Neural progenitor cell (in vitro differentiated cells): ENCODE data around the gene SMG1. TPM values are rescaled to one million over a fixed set of nuclear protein-coding genes. Genes with fewer than 3 reads are reported as not detected.

ENCODE experiments used
- DNase-seq: peaks from one replicate; pipeline ENCODE4 v3.0.0-alpha.2; 2016; ENCODE audit warnings: low spot score
- H2AFZ ChIP-seq: fragments of 200-600 bp; sonication (generic); replicated peaks from 2 replicates; pipeline ENCODE4 v1.6.1; 2016; ENCODE audit warnings: antibody characterized with exemption
- H3F3A ChIP-seq: fragments of 200-600 bp; sonication (generic); 2 replicates; pipeline ENCODE4 v1.6.1; 2016; ENCODE audit warnings: antibody characterized with exemption, low read depth
- H3K27ac ChIP-seq: fragments of 200-600 bp; sonication (generic); 2 replicates; pipeline ENCODE4 v1.5.1; 2016; ENCODE audit warnings: mild to moderate bottlenecking
- H3K27me3 ChIP-seq: fragments of 200-600 bp; sonication (generic); 2 replicates; pipeline ENCODE4 v1.6.1; 2016; ENCODE audit warnings: mild to moderate bottlenecking, moderate library complexity
- H3K36me3 ChIP-seq: fragments of 200-600 bp; sonication (generic); 2 replicates; pipeline ENCODE4 v1.5.1; 2016
- H3K4me1 ChIP-seq: fragments of 200-600 bp; sonication (generic); 2 replicates; pipeline ENCODE4 v1.6.1; 2016; ENCODE audit warnings: mixed run types
- H3K4me2 ChIP-seq: fragments of 200-600 bp; sonication (generic); 2 replicates; pipeline ENCODE4 v1.6.1; 2016
- H3K4me3 ChIP-seq: fragments of 200-600 bp; sonication (generic); 2 replicates; pipeline ENCODE4 v1.5.1; 2016
- H3K79me2 ChIP-seq: fragments of 200-600 bp; sonication (generic); 2 replicates; pipeline ENCODE4 v1.6.1; 2016; ENCODE audit warnings: low read depth
- H3K9ac ChIP-seq: fragments of 200-600 bp; sonication (generic); 2 replicates; pipeline ENCODE4 v1.6.1; 2016
- H3K9me3 ChIP-seq: fragments of 200-600 bp; sonication (generic); 2 replicates; pipeline ENCODE4 v1.5.1; 2016; ENCODE audit warnings: low read depth
- H4K20me1 ChIP-seq: fragments of 200-600 bp; sonication (generic); 2 replicates; pipeline ENCODE4 v1.6.1; 2016; ENCODE audit warnings: low read depth
- H3K27ac Mint-ChIP-seq: 3 replicates; pipeline ENCODE4 v1.8.0; 2021; ENCODE audit warnings: mixed read lengths
- H3K27me3 Mint-ChIP-seq: 2 replicates; pipeline ENCODE4 v1.8.0; 2022; ENCODE audit warnings: low read depth, mild to moderate bottlenecking, inconsistent platforms, moderate library complexity, mixed read lengths; ENCODE audit not compliant: insufficient read depth
- H3K36me3 Mint-ChIP-seq: 3 replicates; pipeline ENCODE4 v1.8.0; 2021; ENCODE audit warnings: mixed read lengths
- H3K4me1 Mint-ChIP-seq: 3 replicates; pipeline ENCODE4 v1.8.0; 2021; ENCODE audit warnings: mixed read lengths
- H3K4me3 Mint-ChIP-seq: 3 replicates; pipeline ENCODE4 v1.8.0; 2021; ENCODE audit warnings: mild to moderate bottlenecking, moderate library complexity, mixed read lengths
- H3K9me3 Mint-ChIP-seq: 3 replicates; pipeline ENCODE4 v1.8.0; 2020; ENCODE audit warnings: mixed read lengths
- CTCF ChIP-seq: fragments of 200-600 bp; sonication (generic); IDR thresholded peaks from 2 replicates; pipeline ENCODE4 v1.5.1; 2017; ENCODE audit warnings: antibody characterized with exemption, mild to moderate bottlenecking
- EZH2 ChIP-seq: fragments of 200-600 bp; sonication (generic); IDR thresholded peaks from 2 replicates; pipeline ENCODE4 v1.6.1; 2017; ENCODE audit warnings: antibody characterized with exemption, mild to moderate bottlenecking, moderate library complexity
- EZH2phosphoT487 ChIP-seq: fragments of 200-600 bp; sonication (generic); IDR thresholded peaks from 2 replicates; pipeline ENCODE4 v1.6.1; 2017; ENCODE audit warnings: antibody characterized with exemption
- total RNA-seq: library from RNA; depleted of rRNA; stranded (reverse); fragments of >200 nt; gene quantifications from 2 replicates; pipeline ENCODE4 v1.2.3, GENCODE V29; 2015; ENCODE audit warnings: low replicate concordance

The SMG1 gene
- total RNA-seq, 1 donor from 2014 or later: 69.7 TPM

- TF ChIP-seq CTCF (no peak), EZH2 (no peak), EZH2phosphoT487 (no peak)
- no peaks in the 10 kb centered on the region for H3K9me3 Mint-ChIP-seq
- peaks cover 24% of the 10 kb centered on the region for H3K36me3 Mint-ChIP-seq
- H3K4me1 Mint-ChIP-seq: no peaks in the 10 kb centered on the region
- H3K27ac Mint-ChIP-seq: no peak overlapping the region
- peaks cover 7% of the 10 kb centered on the region for H3F3A ChIP-seq
- H2AFZ ChIP-seq: no peak overlapping the region
- H3K9ac ChIP-seq: no peak overlapping the region
- no peaks in the 10 kb centered on the region for H3K4me1 ChIP-seq
- no peak overlapping the region for H3K4me2 ChIP-seq
- H3K79me2 ChIP-seq: no peaks in the 10 kb centered on the region
- no peak overlapping the region for H3K4me3 Mint-ChIP-seq
- no peak overlapping the region for H3K27ac ChIP-seq
- no peak overlapping the region for H3K4me3 ChIP-seq
- DNase-seq: no peak
- H4K20me1 ChIP-seq: peaks cover 6% of the 10 kb centered on the region
- H3K27me3 ChIP-seq: no peaks in the 10 kb centered on the region
- no peaks in the 10 kb centered on the region for H3K9me3 ChIP-seq
- H3K27me3 Mint-ChIP-seq: no peaks in the 10 kb centered on the region
- peaks cover 22% of the 10 kb centered on the region for H3K36me3 ChIP-seq
Observed at GRCh38 chr16:18852647-18853046, 73.6 kb downstream of the SMG1 start.

- peaks cover 9% of the 10 kb centered on the region for H3K79me2 ChIP-seq
- Mint-ChIP-seq H3K36me3 (peaks cover 40% of the 10 kb centered on the region), H3K27ac (no peak overlapping the region)
Observed at GRCh38 chr16:18846416-18846815, 79.8 kb downstream of the SMG1 start.

GRCh38 chr16:18842565-18842964 lies 83.6 kb downstream of the SMG1 start:
- no peak overlapping the region for H3K4me2 ChIP-seq
- H3K4me3 ChIP-seq: no peak overlapping the region
- H3K36me3 ChIP-seq: peaks cover 58% of the 10 kb centered on the region
- Mint-ChIP-seq H3K4me1 (no peaks in the 10 kb centered on the region), H3K27ac (no peak overlapping the region), H3K36me3 (peaks cover 48% of the 10 kb centered on the region), H3K4me3 (no peak overlapping the region), H3K27me3 (no peaks in the 10 kb centered on the region), H3K9me3 (no peaks in the 10 kb centered on the region)
- no peaks in the 10 kb centered on the region for H3K27me3 ChIP-seq
- no peak for DNase-seq
- peaks cover 9% of the 10 kb centered on the region for H3K79me2 ChIP-seq
- H3K4me1 ChIP-seq: no peaks in the 10 kb centered on the region
- TF ChIP-seq EZH2 (no peak), CTCF (no peak), EZH2phosphoT487 (no peak)
- H3K9ac ChIP-seq: no peak overlapping the region
- H2AFZ ChIP-seq: no peak overlapping the region
- H3K9me3 ChIP-seq: no peaks in the 10 kb centered on the region
- peak overlapping the region; percentile 53 for H3K27ac ChIP-seq
- H4K20me1 ChIP-seq: peaks cover 5% of the 10 kb centered on the region
- H3F3A ChIP-seq: peaks cover 9% of the 10 kb centered on the region

More at GRCh38 chr16:18846416-18846815, 79.8 kb downstream of the SMG1 start:
- Histone ChIP-seq H4K20me1 (peaks cover 4% of the 10 kb centered on the region), H3K4me2 (no peak overlapping the region), H3K27ac (no peak overlapping the region), H3K4me1 (no peaks in the 10 kb centered on the region), H3K9me3 (no peaks in the 10 kb centered on the region), H3K4me3 (no peak overlapping the region), H3K27me3 (no peaks in the 10 kb centered on the region), H2AFZ (no peak overlapping the region), H3F3A (peaks cover 2% of the 10 kb centered on the region), H3K9ac (no peak overlapping the region), H3K36me3 (peaks cover 38% of the 10 kb centered on the region)
- Mint-ChIP-seq H3K9me3 (no peaks in the 10 kb centered on the region), H3K27me3 (no peaks in the 10 kb centered on the region), H3K4me1 (no peaks in the 10 kb centered on the region), H3K4me3 (no peak overlapping the region)
- no peak for TF ChIP-seq EZH2
- TF ChIP-seq CTCF: no peak
- TF ChIP-seq EZH2phosphoT487: no peak
- DNase-seq: no peak
